ENCODE measurements around the gene BRD9.

DNA sequence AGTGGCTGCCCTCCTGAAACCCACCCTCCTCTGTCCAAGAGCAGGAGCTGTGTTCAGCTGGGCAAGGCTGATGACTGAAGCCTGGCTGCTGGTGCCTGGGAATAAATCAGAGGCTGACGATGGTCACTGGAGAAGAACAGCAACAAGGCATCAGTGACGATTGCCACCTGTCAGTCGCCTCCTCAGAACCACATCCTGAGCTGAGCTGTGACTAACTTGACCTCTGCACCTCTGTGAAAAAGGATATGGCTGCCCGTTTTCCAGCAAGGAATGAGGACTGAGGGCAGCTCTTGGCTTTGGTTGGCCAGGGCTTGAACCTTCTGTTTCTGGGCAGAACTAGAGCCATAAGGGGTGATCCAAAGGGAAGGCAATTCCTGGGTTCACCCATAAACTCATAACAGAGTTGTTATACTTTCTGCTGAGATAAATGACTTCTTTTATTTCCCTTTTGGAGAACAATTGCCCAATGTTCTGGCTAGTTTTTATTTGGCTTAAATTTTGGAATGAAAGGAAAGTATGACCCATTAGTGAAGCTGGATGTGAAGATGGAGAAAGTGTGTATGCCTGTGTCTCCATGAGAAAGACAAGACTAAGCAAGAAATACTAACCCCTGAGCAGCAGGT lies 40.1 kb upstream of the BRD9 start:
- TF ChIP-seq, protein P1, sequence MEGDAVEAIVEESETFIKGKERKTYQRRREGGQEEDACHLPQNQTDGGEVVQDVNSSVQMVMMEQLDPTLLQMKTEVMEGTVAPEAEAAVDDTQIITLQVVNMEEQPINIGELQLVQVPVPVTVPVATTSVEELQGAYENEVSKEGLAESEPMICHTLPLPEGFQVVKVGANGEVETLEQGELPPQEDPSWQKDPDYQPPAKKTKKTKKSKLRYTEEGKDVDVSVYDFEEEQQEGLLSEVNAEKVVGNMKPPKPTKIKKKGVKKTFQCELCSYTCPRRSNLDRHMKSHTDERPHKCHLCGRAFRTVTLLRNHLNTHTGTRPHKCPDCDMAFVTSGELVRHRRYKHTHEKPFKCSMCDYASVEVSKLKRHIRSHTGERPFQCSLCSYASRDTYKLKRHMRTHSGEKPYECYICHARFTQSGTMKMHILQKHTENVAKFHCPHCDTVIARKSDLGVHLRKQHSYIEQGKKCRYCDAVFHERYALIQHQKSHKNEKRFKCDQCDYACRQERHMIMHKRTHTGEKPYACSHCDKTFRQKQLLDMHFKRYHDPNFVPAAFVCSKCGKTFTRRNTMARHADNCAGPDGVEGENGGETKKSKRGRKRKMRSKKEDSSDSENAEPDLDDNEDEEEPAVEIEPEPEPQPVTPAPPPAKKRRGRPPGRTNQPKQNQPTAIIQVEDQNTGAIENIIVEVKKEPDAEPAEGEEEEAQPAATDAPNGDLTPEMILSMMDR (IDR thresholded peaks at IDR 0.05) = no peak
- TF ChIP-seq POLR2A (IDR thresholded peaks at IDR 0.05) (no peak), EP300 (IDR thresholded peaks at IDR 0.05) (peak in 1 of 2 donors; percentile 51)

Measured in tibial nerve (tissue), 4 donors.